ENCODE data around the gene GPR157.
A peak's percentile ranks its signal among the peaks of the same experiment; 100 is the strongest.

- TF ChIP-seq CTCF (IDR thresholded peaks at IDR 0.05 in 2 of 3, conservative IDR thresholded peaks at IDR 0.05 in 1 of 3; ENCODE audit: control insufficient read depth in 2 of 3, extremely low read depth in 1 of 3, insufficient read depth in 1 of 3, low read depth in 3 of 3, low read length in 3 of 3), result no peak
- no peak for TF ChIP-seq ZNF24 (IDR thresholded peaks at IDR 0.05)
- no peak for TF ChIP-seq MAX (IDR thresholded peaks at IDR 0.05; ENCODE audit: low read depth, low read length)
- TF ChIP-seq EP300 (IDR thresholded peaks at IDR 0.05; ENCODE audit: borderline replicate concordance in 1 of 2, control insufficient read depth in 1 of 2, low read depth in 2 of 2, low read length in 2 of 2), result no peak
- TF ChIP-seq FOXM1 (IDR thresholded peaks at IDR 0.05; ENCODE audit: low read depth, low read length), result no peak
- peak; percentile 70; the same call in 1 of the 2 replicates for TF ChIP-seq POLR2AphosphoS5 (IDR thresholded peaks at IDR 0.05; ENCODE audit: low read length)
- no peak for TF ChIP-seq SKIL (IDR thresholded peaks at IDR 0.05; ENCODE audit: low read depth, poor library complexity, severe bottlenecking)
- no peak for TF ChIP-seq KDM1A (IDR thresholded peaks at IDR 0.05; ENCODE audit: borderline replicate concordance)
- TF ChIP-seq PAX5 (IDR thresholded peaks at IDR 0.05; ENCODE audit: borderline replicate concordance, low read depth, low read length), result no peak
- TF ChIP-seq NRF1 (conservative IDR thresholded peaks at IDR 0.05; ENCODE audit: low read depth, low read length), result no peak
- no peak for TF ChIP-seq FOS (IDR thresholded peaks at IDR 0.05; ENCODE audit: borderline replicate concordance, extremely low read depth, insufficient read length)
These were observed 68.8 kb downstream of the GPR157 start for GRCh38 chr1:9059891-9060744.
